ENCODE measurements around the gene KLHL29. TPM values are rescaled to one million over a fixed set of nuclear protein-coding genes. Genes with fewer than 3 reads are reported as not detected.

Gene KLHL29
- total RNA-seq, 1 experiment from 2014 or later, result 2.4 TPM

DNA sequence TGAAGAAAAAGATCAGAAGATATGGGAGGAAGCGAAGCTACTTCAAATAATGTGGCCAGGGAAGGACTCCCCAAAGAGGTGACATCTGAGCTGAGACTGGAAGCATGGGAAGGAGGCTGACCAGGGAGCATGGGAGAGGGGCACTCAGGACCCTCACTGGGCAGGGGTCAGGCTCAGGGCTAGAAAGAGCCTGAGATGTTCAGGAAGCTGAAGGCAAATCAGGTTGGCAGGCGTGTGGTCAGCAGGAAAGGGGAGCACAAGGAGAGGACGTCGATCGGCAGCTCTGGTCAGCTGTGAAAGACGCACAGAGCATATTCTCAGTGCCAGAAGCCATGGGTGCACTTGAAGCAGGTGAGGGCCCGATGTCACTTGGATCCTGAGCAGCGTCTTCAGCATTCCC, 38.2 kb upstream of the KLHL29 start:
- no peak overlapping the region for H3T11ph ChIP-seq (ENCODE audit: low read length)
- H2AFZ ChIP-seq (ENCODE audit: low read length), result no peak overlapping the region
- no peak overlapping the region for H4K91ac ChIP-seq (ENCODE audit: insufficient read length, low read depth, low read length)
- no peaks in the 10 kb centered on the region for H3K79me2 ChIP-seq (ENCODE audit: insufficient read depth, low read length)
- no peak overlapping the region for H3K14ac ChIP-seq (ENCODE audit: insufficient read depth, low read length)
- H2BK12ac ChIP-seq (ENCODE audit: insufficient read length, low read depth, low read length), result no peak overlapping the region
- H3K56ac ChIP-seq (ENCODE audit: insufficient read length, low read depth, low read length), result no peak overlapping the region
- Mint-ChIP-seq H3K4me1 (peaks cover 2 to 8% of the 10 kb centered on the region in 2 experiments; a peak in 2 of 4 replicates), H3K27ac (no peak overlapping the region; a peak in 1 of 7 replicates), H3K27me3 (ENCODE audit: low read depth) (peaks cover 14% of the 10 kb centered on the region), H3K36me3 (ENCODE audit: insufficient read depth in 1 of 3, low read depth in 3 of 3) (no peaks in the 10 kb centered on the region; a peak in 1 of 7 replicates), H3K9me3 (no peaks in the 10 kb centered on the region; a peak in 1 of 5 replicates), H3K4me3 (no peak overlapping the region)
- no peak overlapping the region for H3K18ac ChIP-seq (ENCODE audit: insufficient read length, low read depth, low read length)
- no peaks in the 10 kb centered on the region for H3K79me1 ChIP-seq (ENCODE audit: insufficient read depth, low read depth, low read length, poor library complexity, severe bottlenecking)
- no peaks in the 10 kb centered on the region for H3K9me3 ChIP-seq (ENCODE audit: control insufficient read depth, low read depth, low read length)
- no peaks in the 10 kb centered on the region for H3K4me1 ChIP-seq (ENCODE audit: insufficient read depth, low read length)
- H4K8ac ChIP-seq (replicated peaks; ENCODE audit: insufficient read length, low read depth, low read length), result no peak overlapping the region
- H3K9ac ChIP-seq (ENCODE audit: extremely low read depth, insufficient read length, low read length), result no peak overlapping the region
- no peak overlapping the region for H2AK5ac ChIP-seq (ENCODE audit: insufficient read length, low read length)
- no peaks in the 10 kb centered on the region for H4K20me1 ChIP-seq (ENCODE audit: control insufficient read depth, insufficient read depth, insufficient read length)
- no peak overlapping the region for H2BK15ac ChIP-seq (ENCODE audit: low read depth, low read length)
- H3K23me2 ChIP-seq (ENCODE audit: insufficient read length, low read depth, low read length, poor library complexity, severe bottlenecking), result no peaks in the 10 kb centered on the region
- no peak for DNase-seq
- H2BK5ac ChIP-seq (ENCODE audit: insufficient read length, low read length), result no peak overlapping the region
- no peak overlapping the region for H2BK120ac ChIP-seq (ENCODE audit: low read depth, low read length, poor library complexity, severe bottlenecking)
- no peak overlapping the region for H3K27ac ChIP-seq (ENCODE audit: insufficient read length, low read depth, low read length)
- TF ChIP-seq CTCF (conservative IDR thresholded peaks at IDR 0.05), result no peak
- no peak overlapping the region for H2BK20ac ChIP-seq (ENCODE audit: low read depth, low read length, poor library complexity, severe bottlenecking)
- no peak overlapping the region for H4K5ac ChIP-seq (ENCODE audit: insufficient read length, low read depth, low read length)
- H3K23ac ChIP-seq (ENCODE audit: insufficient read length, low read depth, low read length), result no peak overlapping the region
- no CpG with 5 or more reads among the region's 8 CpGs for WGBS (ENCODE audit: extremely low coverage, insufficient read length, low lambda C conversion rate)
- H3K4me2 ChIP-seq (ENCODE audit: insufficient read depth, insufficient read length, low read length), result no peak overlapping the region
- no peaks in the 10 kb centered on the region for H3K27me3 ChIP-seq (ENCODE audit: insufficient read depth, low read length)
- H3K4ac ChIP-seq (ENCODE audit: low read depth, low read length), result no peak overlapping the region
